NCI-H1417 (cell line): ENCODE measurements around the gene HLF.

ENCODE experiments used
- DNase-seq, 3 experiments: peaks; one replicate each; lab custom pipeline; 2025; lab: John Stamatoyannopoulos, UW

Gene HLF

GRCh38 chr17:55308613-55309391, 44.0 kb downstream of the HLF start:
- DNase-seq, result no peak

- DNase-seq, result no peak
Measured at GRCh38 chr17:55311767-55312375, 47.1 kb downstream of the HLF start.

- DNase-seq, result no peak
Measured at GRCh38 chr17:55312852-55313251, 48.1 kb downstream of the HLF start.

GRCh38 chr17:55314061-55314783, 49.5 kb downstream of the HLF start:
- DNase-seq, result no peak

- DNase-seq, result peak in 1 of 3 experiments; percentile 71
Measured at GRCh38 chr17:55314784-55315491, 50.2 kb downstream of the HLF start.

GRCh38 chr17:55316499-55316898, 51.7 kb downstream of the HLF start:
- no peak for DNase-seq

- DNase-seq, result no peak
Measured at GRCh38 chr17:55317284-55317683, 52.5 kb downstream of the HLF start.

GRCh38 chr17:55318081-55318480, 53.3 kb downstream of the HLF start:
- DNase-seq, result no peak

- no peak for DNase-seq
Measured at GRCh38 chr17:55318715-55319487, 54.1 kb downstream of the HLF start.

- no peak for DNase-seq
Measured at GRCh38 chr17:55319933-55320593, 55.3 kb downstream of the HLF start.

- no peak for DNase-seq
Measured at GRCh38 chr17:55320594-55321426, 56.0 kb downstream of the HLF start.

GRCh38 chr17:55321427-55322060, 56.8 kb downstream of the HLF start:
- DNase-seq, result no peak

GRCh38 chr17:55322453-55322985, 57.8 kb downstream of the HLF start:
- no peak for DNase-seq

GRCh38 chr17:55323518-55324295, 58.9 kb downstream of the HLF start:
- DNase-seq, result no peak

- no peak for DNase-seq
Measured at GRCh38 chr17:55324296-55324978, 59.7 kb downstream of the HLF start.

GRCh38 chr17:55325406-55325805, 60.6 kb downstream of the HLF start:
- DNase-seq, result no peak

- DNase-seq, result no peak
Measured at GRCh38 chr17:55326030-55326429, 61.3 kb downstream of the HLF start.
